Smooth muscle cell (in vitro differentiated cells): ENCODE measurements around the gene ASB15. TPM values are rescaled to one million over a fixed set of nuclear protein-coding genes. Genes with fewer than 3 reads are reported as not detected.
"Not testable (repeated sequence)": the region's sequence is repeated elsewhere in the genome, so short reads cannot be mapped to it uniquely, and the experiment has no call there.

Source experiments
- DNase-seq: peaks from one replicate; lab custom pipeline; 2025; ENCODE audit not compliant: unreplicated experiment; lab: John Stamatoyannopoulos, UW
- H2AFZ ChIP-seq: fragments of 200-600 bp; sonication (generic); 2 replicates; pipeline ENCODE4 v1.6.0; 2016; ENCODE audit warnings: antibody characterized with exemption, low read depth, mild to moderate bottlenecking
- H3F3A ChIP-seq: fragments of 200-600 bp; sonication (generic); 2 replicates; pipeline ENCODE4 v1.6.0; 2017; ENCODE audit warnings: antibody characterized with exemption, low read depth
- H3K27ac ChIP-seq: fragments of 200-600 bp; sonication (generic); 2 replicates; pipeline ENCODE4 v1.5.1; 2016; ENCODE audit warnings: low read depth, mild to moderate bottlenecking
- H3K27me3 ChIP-seq: fragments of 200-600 bp; sonication (generic); 2 replicates; pipeline ENCODE4 v1.6.1; 2016; ENCODE audit warnings: low read depth, mild to moderate bottlenecking
- H3K36me3 ChIP-seq: fragments of 200-600 bp; sonication (generic); 2 replicates; pipeline ENCODE4 v1.5.1; 2016; ENCODE audit warnings: low read depth
- H3K4me1 ChIP-seq: fragments of 200-600 bp; sonication (generic); 2 replicates; pipeline ENCODE4 v1.5.1; 2016; ENCODE audit warnings: low read depth
- H3K4me2 ChIP-seq: fragments of 200-600 bp; sonication (generic); 2 replicates; pipeline ENCODE4 v1.6.0; 2016; ENCODE audit warnings: mild to moderate bottlenecking
- H3K4me3 ChIP-seq: fragments of 200-600 bp; sonication (generic); 2 replicates; pipeline ENCODE4 v1.5.1; 2016; ENCODE audit warnings: mild to moderate bottlenecking
- H3K79me2 ChIP-seq: fragments of 200-600 bp; sonication (generic); 2 replicates; pipeline ENCODE4 v1.6.0; 2016; ENCODE audit warnings: low read depth, mild to moderate bottlenecking
- H3K9ac ChIP-seq: fragments of 200-600 bp; sonication (generic); 2 replicates; pipeline ENCODE4 v1.6.0; 2016; ENCODE audit warnings: low read depth
- H3K9me3 ChIP-seq: fragments of 200-600 bp; sonication (generic); replicated peaks from 2 replicates; pipeline ENCODE4 v1.5.1; 2016; ENCODE audit warnings: low read depth
- H4K20me1 ChIP-seq: fragments of 200-600 bp; sonication (generic); 2 replicates; pipeline ENCODE4 v1.6.0; 2016; ENCODE audit warnings: low read depth
- WGBS: methylation state at CpG from one replicate; pipeline ENCODE4 v1.1.7; 2016; ENCODE audit warnings: low lambda C conversion rate; 5-methylcytosine and 5-hydroxymethylcytosine counted together
- polyA plus RNA-seq: library from polyadenylated mRNA; unstranded; fragments of >200 nt; fragmentation: Nextera tagmentation; extraction: Ambion mirVana; gene quantifications from 2 replicates; pipeline ENCODE4 v1.2.1, GENCODE V29; 2016
- total RNA-seq: library from RNA; depleted of rRNA; stranded (reverse); fragments of >200 nt; gene quantifications from 2 replicates; pipeline ENCODE4 v1.2.3, GENCODE V29; 2014
- TF ChIP-seq, protein P1 (sequence below): fragments of 200-600 bp; sonication (generic); IDR thresholded peaks from 2 replicates; pipeline ENCODE4 v1.5.1; 2017; ENCODE audit warnings: borderline replicate concordance, mild to moderate bottlenecking, antibody characterized with exemption; ENCODE audit not compliant: insufficient read depth, poor library complexity, severe bottlenecking

The ASB15 gene
- total and polyA plus RNA-seq, 2 experiments from 2014 or later, result 0.07 TPM; not detected in 1

DNA sequence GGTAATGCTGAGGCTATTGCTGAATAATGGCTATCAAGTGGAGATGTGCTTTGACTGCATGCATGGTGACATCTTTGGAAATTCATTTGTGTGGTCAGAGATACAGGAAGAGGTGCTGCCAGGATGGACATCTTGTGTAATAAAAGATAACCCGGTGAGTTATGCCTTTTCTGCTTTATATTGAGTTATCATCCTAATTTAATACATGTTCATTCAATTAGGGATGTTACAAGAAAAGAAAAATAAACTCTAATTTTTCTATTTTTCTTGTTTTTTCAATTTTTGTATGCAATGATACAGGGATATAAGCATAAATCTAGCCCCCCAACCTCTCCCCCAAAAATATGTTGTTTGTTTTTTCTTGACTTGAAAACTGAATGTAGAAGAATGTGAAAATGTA, 27.7 kb downstream of the ASB15 start:
- H3K4me3 ChIP-seq, result no peak overlapping the region
- H3F3A ChIP-seq, result no peaks in the 10 kb centered on the region
- H4K20me1 ChIP-seq, result no peaks in the 10 kb centered on the region
- H3K4me1 ChIP-seq, result no peaks in the 10 kb centered on the region
- H3K4me2 ChIP-seq, result no peak overlapping the region
- no peaks in the 10 kb centered on the region for H3K9me3 ChIP-seq
- 80% methylated on average over 1 of the region's 1 CpG for WGBS
- no peak overlapping the region for H2AFZ ChIP-seq
- H3K27me3 ChIP-seq, result no peaks in the 10 kb centered on the region
- H3K79me2 ChIP-seq, result no peaks in the 10 kb centered on the region
- no peaks in the 10 kb centered on the region for H3K36me3 ChIP-seq
- no peak overlapping the region for H3K27ac ChIP-seq
- DNase-seq, result no peak
- TF ChIP-seq, protein P1, sequence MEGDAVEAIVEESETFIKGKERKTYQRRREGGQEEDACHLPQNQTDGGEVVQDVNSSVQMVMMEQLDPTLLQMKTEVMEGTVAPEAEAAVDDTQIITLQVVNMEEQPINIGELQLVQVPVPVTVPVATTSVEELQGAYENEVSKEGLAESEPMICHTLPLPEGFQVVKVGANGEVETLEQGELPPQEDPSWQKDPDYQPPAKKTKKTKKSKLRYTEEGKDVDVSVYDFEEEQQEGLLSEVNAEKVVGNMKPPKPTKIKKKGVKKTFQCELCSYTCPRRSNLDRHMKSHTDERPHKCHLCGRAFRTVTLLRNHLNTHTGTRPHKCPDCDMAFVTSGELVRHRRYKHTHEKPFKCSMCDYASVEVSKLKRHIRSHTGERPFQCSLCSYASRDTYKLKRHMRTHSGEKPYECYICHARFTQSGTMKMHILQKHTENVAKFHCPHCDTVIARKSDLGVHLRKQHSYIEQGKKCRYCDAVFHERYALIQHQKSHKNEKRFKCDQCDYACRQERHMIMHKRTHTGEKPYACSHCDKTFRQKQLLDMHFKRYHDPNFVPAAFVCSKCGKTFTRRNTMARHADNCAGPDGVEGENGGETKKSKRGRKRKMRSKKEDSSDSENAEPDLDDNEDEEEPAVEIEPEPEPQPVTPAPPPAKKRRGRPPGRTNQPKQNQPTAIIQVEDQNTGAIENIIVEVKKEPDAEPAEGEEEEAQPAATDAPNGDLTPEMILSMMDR, result no peak
- H3K9ac ChIP-seq, result no peak overlapping the region

DNA sequence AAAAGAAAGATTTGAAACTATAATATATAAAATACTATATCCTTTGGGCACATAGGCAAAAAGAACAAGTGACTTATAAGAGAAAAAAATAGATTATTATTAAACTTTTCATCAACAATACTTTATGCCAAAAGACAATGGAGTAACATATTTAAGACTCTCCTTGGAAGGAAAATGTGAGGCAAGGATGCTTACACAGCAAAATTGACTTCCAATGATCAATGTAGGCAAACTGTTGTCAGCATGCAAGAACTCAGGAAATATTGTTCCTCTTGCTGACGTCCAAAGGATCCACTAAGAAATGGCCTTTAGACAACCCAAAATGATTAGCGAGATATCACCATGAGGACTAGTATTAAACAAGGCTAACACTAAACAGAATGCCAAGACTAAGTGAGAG, 31.2 kb downstream of the ASB15 start:
- no peaks in the 10 kb centered on the region for H3K79me2 ChIP-seq
- H3K9me3 ChIP-seq, result no peaks in the 10 kb centered on the region
- no peaks in the 10 kb centered on the region for H4K20me1 ChIP-seq
- H3K4me2 ChIP-seq, result no peak overlapping the region
- H3K9ac ChIP-seq, result no peak overlapping the region
- H3K36me3 ChIP-seq, result no peaks in the 10 kb centered on the region
- no peak overlapping the region for H3K27ac ChIP-seq
- peaks cover 5% of the 10 kb centered on the region for H3K4me1 ChIP-seq
- H3K27me3 ChIP-seq, result no peaks in the 10 kb centered on the region
- TF ChIP-seq, protein P1, result no peak
- no peak for DNase-seq
- no peak overlapping the region for H3K4me3 ChIP-seq
- H2AFZ ChIP-seq, result no peak overlapping the region
- H3F3A ChIP-seq, result no peaks in the 10 kb centered on the region
- 100% methylated on average over 2 of the region's 2 CpGs for WGBS

DNA sequence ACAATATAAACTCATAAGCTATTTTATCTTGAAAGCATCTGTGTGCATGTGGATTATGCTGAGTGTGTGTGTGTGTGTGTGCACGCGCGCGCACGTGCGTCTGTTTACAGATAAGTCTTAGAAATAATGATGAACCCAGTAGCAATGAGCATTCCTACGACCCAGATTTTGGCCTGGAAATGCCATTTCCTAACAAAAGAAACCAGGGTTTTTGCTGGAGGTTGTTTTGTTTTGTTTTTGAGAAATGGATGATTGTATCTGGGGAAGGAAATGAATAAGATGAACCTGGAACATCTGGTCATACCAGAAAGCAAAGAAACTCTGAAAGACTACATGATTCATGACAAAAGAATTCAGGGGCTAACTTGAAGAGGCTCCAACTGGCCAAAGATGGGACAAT, 31.9 kb downstream of the ASB15 start:
- 65% methylated on average over 7 of the region's 7 CpGs for WGBS
- Histone ChIP-seq H3K9me3 (no peaks in the 10 kb centered on the region), H3K36me3 (no peaks in the 10 kb centered on the region), H3F3A (no peaks in the 10 kb centered on the region), H4K20me1 (no peaks in the 10 kb centered on the region), H3K27me3 (no peaks in the 10 kb centered on the region), H3K4me3 (no peak overlapping the region), H3K27ac (no peak overlapping the region), H3K79me2 (no peaks in the 10 kb centered on the region), H2AFZ (no peak overlapping the region), H3K4me1 (peaks cover 5% of the 10 kb centered on the region), H3K4me2 (peak overlapping the region; percentile 52), H3K9ac (no peak overlapping the region)
- DNase-seq, result no peak
- TF ChIP-seq, protein P1, result no peak

- DNase-seq, H3K27ac ChIP-seq, H3K9me3 ChIP-seq, H3K27me3 ChIP-seq, H3K79me2 ChIP-seq, H2AFZ ChIP-seq, H3K9ac ChIP-seq, H3K36me3 ChIP-seq, H3K4me1 ChIP-seq, H4K20me1 ChIP-seq, H3K4me3 ChIP-seq, H3F3A ChIP-seq: not testable (repeated sequence)
- H3K4me2 ChIP-seq, result peak overlapping the region; percentile 52
- WGBS, result 86% methylated on average over 2 of the region's 2 CpGs
Observed at GRCh38 chr7:123634011-123634573, 32.5 kb downstream of the ASB15 start.
